Erythroblast (primary cell): ENCODE measurements around the gene IBTK.

Experiments
- GATA1 ChIP-seq: IDR thresholded peaks from 2 replicates; pipeline ENCODE4 v1.6.1; 2011; ENCODE audit warnings: low read depth, mild to moderate bottlenecking, control low read depth, low read length, moderate library complexity
- POLR2A ChIP-seq: IDR thresholded peaks from 2 replicates; pipeline ENCODE4 v1.6.1; 2011; ENCODE audit warnings: mild to moderate bottlenecking, low read length

- TF ChIP-seq POLR2A (no peak), GATA1 (no peak)
These were observed 17.3 kb upstream of the IBTK start for GRCh38 chr6:82264824-82265223.
